GM18498 (cell line): ENCODE measurements around the gene MAN2A2.
"Not testable (repeated sequence)": the region's sequence is repeated elsewhere in the genome, so short reads cannot be mapped to it uniquely, and the experiment has no call there.

Source experiments
- ATAC-seq: cut with Tn5 transposase; IDR thresholded peaks from one replicate; pipeline ENCODE4 v1.9.1; 2021; ENCODE audit warnings: mild to moderate bottlenecking, moderate library complexity; ENCODE audit not compliant: unreplicated experiment

Gene MAN2A2

GRCh38 chr15:90883976-90884718, 19.0 kb upstream of the MAN2A2 start, which contains the start of gene FES:
TSS of gene FES (plus strand) at chr15:90884504. CDS start at chr15:90885046, 542 bp downstream.
- ATAC-seq, result no peak

GRCh38 chr15:90884719-90885431, 18.2 kb upstream of the MAN2A2 start:
- ATAC-seq, result no peak

GRCh38 chr15:90885432-90886290, 17.4 kb upstream of the MAN2A2 start:
- ATAC-seq, result peak; percentile 47

GRCh38 chr15:90886291-90886614, 16.8 kb upstream of the MAN2A2 start:
- ATAC-seq, result no peak

GRCh38 chr15:90887037-90887481, 16.0 kb upstream of the MAN2A2 start:
- ATAC-seq, result no peak

- ATAC-seq, result no peak
These were observed 13.8 kb upstream of the MAN2A2 start for GRCh38 chr15:90889313-90889730.

GRCh38 chr15:90889736-90890456, 13.2 kb upstream of the MAN2A2 start:
- ATAC-seq, result no peak

- no peak for ATAC-seq
These were observed 12.3 kb upstream of the MAN2A2 start for GRCh38 chr15:90890839-90891238.

GRCh38 chr15:90891346-90891949, 11.7 kb upstream of the MAN2A2 start:
- no peak for ATAC-seq

GRCh38 chr15:90892023-90892422, 11.1 kb upstream of the MAN2A2 start:
- ATAC-seq, result no peak

GRCh38 chr15:90892498-90893174, 10.5 kb upstream of the MAN2A2 start:
- no peak for ATAC-seq

GRCh38 chr15:90893175-90894090, 9.7 kb upstream of the MAN2A2 start:
- no peak for ATAC-seq

GRCh38 chr15:90895571-90896117, 7.5 kb upstream of the MAN2A2 start:
- no peak for ATAC-seq

GRCh38 chr15:90897131-90897655, 5.9 kb upstream of the MAN2A2 start:
- ATAC-seq, result not testable (repeated sequence)

GRCh38 chr15:90901175-90902039, 1.7 kb upstream of the MAN2A2 start:
- ATAC-seq, result no peak

GRCh38 chr15:90902040-90902839, 862 bp upstream of the MAN2A2 start:
- peak; percentile 78 for ATAC-seq
